RPMI7951 (cell line): Measurements from ENCODE around the gene NAT8. TPM values are rescaled to one million over a fixed set of nuclear protein-coding genes. Genes with fewer than 3 reads are reported as not detected.
"Not testable (repeated sequence)": the region's sequence is repeated elsewhere in the genome, so short reads cannot be mapped to it uniquely, and the experiment has no call there.

Experiments
- DNase-seq: peaks from one replicate; pipeline ENCODE4 v3.0.0-alpha.2; 2012; ENCODE audit warnings: low read depth
- total RNA-seq: library from RNA; depleted of rRNA; stranded (reverse); fragments of >200 nt; shearing (Covaris generic); gene quantifications from 2 replicates; pipeline ENCODE4 v1.2.3, GENCODE V29; 2014; rRNA removed

NAT8 gene
- total RNA-seq, 1 experiment from 2014 or later: not detected

- not testable (repeated sequence) for DNase-seq
Observed at GRCh38 chr2:73636977-73637376, 5.2 kb downstream of the NAT8 start.

- not testable (repeated sequence) for DNase-seq
Observed at GRCh38 chr2:73630662-73631266, 11.5 kb downstream of the NAT8 start.

GRCh38 chr2:73628493-73628892 lies 13.7 kb downstream of the NAT8 start:
- DNase-seq: not testable (repeated sequence)

- DNase-seq: not testable (repeated sequence)
Observed at GRCh38 chr2:73626237-73626636, 16.0 kb downstream of the NAT8 start.

GRCh38 chr2:73624625-73625024 lies 17.6 kb downstream of the NAT8 start:
- not testable (repeated sequence) for DNase-seq

- not testable (repeated sequence) for DNase-seq
Observed at GRCh38 chr2:73624036-73624435, 18.2 kb downstream of the NAT8 start.

- not testable (repeated sequence) for DNase-seq
Observed at GRCh38 chr2:73619925-73620324, 22.3 kb downstream of the NAT8 start.

- no peak for DNase-seq
Observed at GRCh38 chr2:73614997-73615396, 27.2 kb downstream of the NAT8 start.

- DNase-seq: no peak
Observed at GRCh38 chr2:73614105-73614504, 28.1 kb downstream of the NAT8 start.

GRCh38 chr2:73611867-73612266 lies 30.4 kb downstream of the NAT8 start:
- DNase-seq: no peak

- no peak for DNase-seq
Observed at GRCh38 chr2:73611193-73611592, 31.0 kb downstream of the NAT8 start.

- DNase-seq: no peak
Observed at GRCh38 chr2:73610111-73610510, 32.1 kb downstream of the NAT8 start.

- not testable (repeated sequence) for DNase-seq
Observed at GRCh38 chr2:73604589-73604988, 37.6 kb downstream of the NAT8 start.

GRCh38 chr2:73603099-73603588 lies 39.1 kb downstream of the NAT8 start:
- DNase-seq: not testable (repeated sequence)

- DNase-seq: no peak
Observed at GRCh38 chr2:73601780-73602179, 40.4 kb downstream of the NAT8 start.

- no peak for DNase-seq
Observed at GRCh38 chr2:73594251-73594650, 48.0 kb downstream of the NAT8 start.

- no peak for DNase-seq
Observed at GRCh38 chr2:73593680-73594079, 48.5 kb downstream of the NAT8 start.

Other genes starting within 250 kb of the NAT8 start
- gene TPRKB, start 94.9 kb upstream of the NAT8 start, total RNA-seq: 165 and 179 TPM in 2 replicates
- gene DUSP11, start 137.7 kb upstream of the NAT8 start, total RNA-seq: 46.5 and 49.3 TPM in 2 replicates
- not detected in 2 replicates for gene C2orf78, start 141.8 kb upstream of the NAT8 start, total RNA-seq
- 39.6 and 50.2 TPM in 2 replicates for gene STAMBP, start 186.5 kb upstream of the NAT8 start, total RNA-seq